ENCODE measurements around the gene HAPLN1.

- no peak for TF ChIP-seq ATF2 (tag by site-specific recombination; IDR thresholded peaks at IDR 0.05; ENCODE audit: low read depth)
- TF ChIP-seq HOXC10 (CRISPR knock-in tag; IDR thresholded peaks at IDR 0.05), result no peak
- TF ChIP-seq CTCF (tag by site-specific recombination; IDR thresholded peaks at IDR 0.05), result no peak
- TF ChIP-seq ZBTB1 (tag by site-specific recombination; IDR thresholded peaks at IDR 0.05), result no peak
- TF ChIP-seq MZF1 (tag by site-specific recombination; IDR thresholded peaks at IDR 0.05; ENCODE audit: borderline replicate concordance), result no peak
- no peak for TF ChIP-seq REST (tag by site-specific recombination; IDR thresholded peaks at IDR 0.05)
Observed at GRCh38 chr5:83740741-83741140, 20.1 kb upstream of the HAPLN1 start.

All from HEK293 (cell line).